Measurements from ENCODE around the gene SEC16A.

- TF ChIP-seq CTCF (IDR thresholded peaks at IDR 0.05; ENCODE audit: low read length) (no peak), EZH2 (optimal IDR thresholded peaks at IDR 0.05; ENCODE audit: low read depth, low read length) (no peak)
Observed at GRCh38 chr9:136509549-136509948, 26.7 kb upstream of the SEC16A start.
